Measurements from ENCODE around the gene SMPD2.

The SMPD2 gene

GRCh38 chr6:109440331-109441068 is at the start of gene SMPD2, which contains the start of gene PPIL6:
TSS of gene SMPD2 (plus strand) at chr6:109440724. CDS start at chr6:109441122, 398 bp downstream.
TSS of gene PPIL6 (minus strand) at chr6:109440628. CDS start at chr6:109440590, 38 bp downstream.
- no peaks in the 10 kb centered on the region for H3K27me3 ChIP-seq (ENCODE audit: low read depth, low read length)
- no peaks in the 10 kb centered on the region for H3K9me3 ChIP-seq (ENCODE audit: control insufficient read depth in 1 of 2, low read length in 2 of 2)
- peaks cover 6 to 12% of the 10 kb centered on the region in 2 donors for H3K4me1 ChIP-seq (ENCODE audit: control insufficient read depth in 1 of 2, insufficient read depth in 2 of 2, low read length in 2 of 2)
- peak within 1 kb of the TSS; percentile 31 for H3K27ac ChIP-seq (ENCODE audit: low read length)
- H3K4me3 ChIP-seq (ENCODE audit: low read depth in 1 of 2, low read length in 2 of 2) = peak within 1 kb of the TSS; percentile 66 to 90
- H3K36me3 ChIP-seq (ENCODE audit: control insufficient read depth in 1 of 2, insufficient read depth in 2 of 2, low read length in 2 of 2) = peaks cover 12 to 23% of the 10 kb centered on the region in 2 donors

GRCh38 chr6:109393157-109393885 is 47.2 kb upstream of the SMPD2 start:
- no peak overlapping the region for H3K4me3 ChIP-seq (ENCODE audit: low read depth in 1 of 2, low read length in 2 of 2)
- H3K36me3 ChIP-seq (ENCODE audit: control insufficient read depth in 1 of 2, insufficient read depth in 2 of 2, low read length in 2 of 2) = no peaks in the 10 kb centered on the region
- H3K27ac ChIP-seq (ENCODE audit: low read length) = no peak overlapping the region
- H3K4me1 ChIP-seq (ENCODE audit: control insufficient read depth in 1 of 2, insufficient read depth in 2 of 2, low read length in 2 of 2) = peaks cover 0 to 10% of the 10 kb centered on the region in 2 donors
- no peaks in the 10 kb centered on the region for H3K9me3 ChIP-seq (ENCODE audit: control insufficient read depth in 1 of 2, low read length in 2 of 2)
- no peaks in the 10 kb centered on the region for H3K27me3 ChIP-seq (ENCODE audit: low read depth, low read length)

- H3K9me3 ChIP-seq (ENCODE audit: control insufficient read depth in 1 of 2, low read length in 2 of 2) = no peaks in the 10 kb centered on the region
- H3K27me3 ChIP-seq (ENCODE audit: low read depth, low read length) = no peaks in the 10 kb centered on the region
- no peak overlapping the region for H3K4me3 ChIP-seq (ENCODE audit: low read depth in 1 of 2, low read length in 2 of 2)
- peaks cover 0 to 7% of the 10 kb centered on the region in 2 donors for H3K4me1 ChIP-seq (ENCODE audit: control insufficient read depth in 1 of 2, insufficient read depth in 2 of 2, low read length in 2 of 2)
- no peaks in the 10 kb centered on the region for H3K36me3 ChIP-seq (ENCODE audit: control insufficient read depth in 1 of 2, insufficient read depth in 2 of 2, low read length in 2 of 2)
- H3K27ac ChIP-seq (ENCODE audit: low read length) = no peak overlapping the region
These were observed 46.6 kb upstream of the SMPD2 start for GRCh38 chr6:109393886-109394281.

- H3K27ac ChIP-seq (ENCODE audit: low read length) = no peak overlapping the region
- H3K4me1 ChIP-seq (ENCODE audit: control insufficient read depth in 1 of 2, insufficient read depth in 2 of 2, low read length in 2 of 2) = no peaks in the 10 kb centered on the region
- H3K36me3 ChIP-seq (ENCODE audit: control insufficient read depth in 1 of 2, insufficient read depth in 2 of 2, low read length in 2 of 2) = no peaks in the 10 kb centered on the region
- no peaks in the 10 kb centered on the region for H3K9me3 ChIP-seq (ENCODE audit: control insufficient read depth in 1 of 2, low read length in 2 of 2)
- no peaks in the 10 kb centered on the region for H3K27me3 ChIP-seq (ENCODE audit: low read depth, low read length)
- H3K4me3 ChIP-seq (ENCODE audit: low read depth in 1 of 2, low read length in 2 of 2) = no peak overlapping the region
These were observed 44.3 kb upstream of the SMPD2 start for GRCh38 chr6:109396046-109396718.

- Histone ChIP-seq H3K4me3 (ENCODE audit: low read depth in 1 of 2, low read length in 2 of 2) (no peak overlapping the region), H3K9me3 (ENCODE audit: control insufficient read depth in 1 of 2, low read length in 2 of 2) (no peaks in the 10 kb centered on the region), H3K27me3 (ENCODE audit: low read depth, low read length) (no peaks in the 10 kb centered on the region), H3K36me3 (ENCODE audit: control insufficient read depth in 1 of 2, insufficient read depth in 2 of 2, low read length in 2 of 2) (no peaks in the 10 kb centered on the region), H3K27ac (ENCODE audit: low read length) (no peak overlapping the region), H3K4me1 (ENCODE audit: control insufficient read depth in 1 of 2, insufficient read depth in 2 of 2, low read length in 2 of 2) (no peaks in the 10 kb centered on the region)
These were observed 43.5 kb upstream of the SMPD2 start for GRCh38 chr6:109397020-109397419.

- H3K4me1 ChIP-seq (ENCODE audit: control insufficient read depth in 1 of 2, insufficient read depth in 2 of 2, low read length in 2 of 2) = no peaks in the 10 kb centered on the region
- no peak overlapping the region for H3K4me3 ChIP-seq (ENCODE audit: low read depth in 1 of 2, low read length in 2 of 2)
- H3K27ac ChIP-seq (ENCODE audit: low read length) = no peak overlapping the region
- no peaks in the 10 kb centered on the region for H3K9me3 ChIP-seq (ENCODE audit: control insufficient read depth in 1 of 2, low read length in 2 of 2)
- no peaks in the 10 kb centered on the region for H3K36me3 ChIP-seq (ENCODE audit: control insufficient read depth in 1 of 2, insufficient read depth in 2 of 2, low read length in 2 of 2)
- no peaks in the 10 kb centered on the region for H3K27me3 ChIP-seq (ENCODE audit: low read depth, low read length)
These were observed 34.3 kb upstream of the SMPD2 start for GRCh38 chr6:109406196-109406595.

GRCh38 chr6:109411034-109411433 is 29.5 kb upstream of the SMPD2 start:
- Histone ChIP-seq H3K4me3 (ENCODE audit: low read depth in 1 of 2, low read length in 2 of 2) (no peak overlapping the region), H3K27me3 (ENCODE audit: low read depth, low read length) (no peaks in the 10 kb centered on the region), H3K4me1 (ENCODE audit: control insufficient read depth in 1 of 2, insufficient read depth in 2 of 2, low read length in 2 of 2) (no peaks in the 10 kb centered on the region), H3K27ac (ENCODE audit: low read length) (no peak overlapping the region), H3K36me3 (ENCODE audit: control insufficient read depth in 1 of 2, insufficient read depth in 2 of 2, low read length in 2 of 2) (no peaks in the 10 kb centered on the region), H3K9me3 (ENCODE audit: control insufficient read depth in 1 of 2, low read length in 2 of 2) (no peaks in the 10 kb centered on the region)

GRCh38 chr6:109417646-109418045 is 22.9 kb upstream of the SMPD2 start:
- no peaks in the 10 kb centered on the region for H3K27me3 ChIP-seq (ENCODE audit: low read depth, low read length)
- H3K27ac ChIP-seq (ENCODE audit: low read length) = no peak overlapping the region
- H3K36me3 ChIP-seq (ENCODE audit: control insufficient read depth in 1 of 2, insufficient read depth in 2 of 2, low read length in 2 of 2) = no peaks in the 10 kb centered on the region
- no peaks in the 10 kb centered on the region for H3K9me3 ChIP-seq (ENCODE audit: control insufficient read depth in 1 of 2, low read length in 2 of 2)
- H3K4me1 ChIP-seq (ENCODE audit: control insufficient read depth in 1 of 2, insufficient read depth in 2 of 2, low read length in 2 of 2) = no peaks in the 10 kb centered on the region
- no peak overlapping the region for H3K4me3 ChIP-seq (ENCODE audit: low read depth in 1 of 2, low read length in 2 of 2)

GRCh38 chr6:109420751-109421150 is 19.8 kb upstream of the SMPD2 start:
- no peaks in the 10 kb centered on the region for H3K9me3 ChIP-seq (ENCODE audit: control insufficient read depth in 1 of 2, low read length in 2 of 2)
- no peaks in the 10 kb centered on the region for H3K4me1 ChIP-seq (ENCODE audit: control insufficient read depth in 1 of 2, insufficient read depth in 2 of 2, low read length in 2 of 2)
- H3K4me3 ChIP-seq (ENCODE audit: low read depth in 1 of 2, low read length in 2 of 2) = no peak overlapping the region
- H3K27me3 ChIP-seq (ENCODE audit: low read depth, low read length) = no peaks in the 10 kb centered on the region
- no peak overlapping the region for H3K27ac ChIP-seq (ENCODE audit: low read length)
- H3K36me3 ChIP-seq (ENCODE audit: control insufficient read depth in 1 of 2, insufficient read depth in 2 of 2, low read length in 2 of 2) = no peaks in the 10 kb centered on the region

- no peaks in the 10 kb centered on the region for H3K36me3 ChIP-seq (ENCODE audit: control insufficient read depth in 1 of 2, insufficient read depth in 2 of 2, low read length in 2 of 2)
- H3K27me3 ChIP-seq (ENCODE audit: low read depth, low read length) = no peaks in the 10 kb centered on the region
- H3K9me3 ChIP-seq (ENCODE audit: control insufficient read depth in 1 of 2, low read length in 2 of 2) = no peaks in the 10 kb centered on the region
- no peaks in the 10 kb centered on the region for H3K4me1 ChIP-seq (ENCODE audit: control insufficient read depth in 1 of 2, insufficient read depth in 2 of 2, low read length in 2 of 2)
- no peak overlapping the region for H3K4me3 ChIP-seq (ENCODE audit: low read depth in 1 of 2, low read length in 2 of 2)
- no peak overlapping the region for H3K27ac ChIP-seq (ENCODE audit: low read length)
These were observed 19.3 kb upstream of the SMPD2 start for GRCh38 chr6:109421184-109421583.

GRCh38 chr6:109424946-109425345 is 15.6 kb upstream of the SMPD2 start:
- Histone ChIP-seq H3K4me1 (ENCODE audit: control insufficient read depth in 1 of 2, insufficient read depth in 2 of 2, low read length in 2 of 2) (no peaks in the 10 kb centered on the region), H3K4me3 (ENCODE audit: low read depth in 1 of 2, low read length in 2 of 2) (no peak overlapping the region), H3K36me3 (ENCODE audit: control insufficient read depth in 1 of 2, insufficient read depth in 2 of 2, low read length in 2 of 2) (no peaks in the 10 kb centered on the region), H3K9me3 (ENCODE audit: control insufficient read depth in 1 of 2, low read length in 2 of 2) (no peaks in the 10 kb centered on the region), H3K27ac (ENCODE audit: low read length) (no peak overlapping the region), H3K27me3 (ENCODE audit: low read depth, low read length) (no peaks in the 10 kb centered on the region)
